Neuron (in vitro differentiated cells): Measurements from ENCODE around the gene KLHL41.

Experiments
- H2AFZ ChIP-seq: one replicate; pipeline ENCODE4 v1.6.1; 2013; ENCODE audit warnings: low read depth, mild to moderate bottlenecking, inconsistent platforms, low read length, moderate library complexity
- H3K27me3 ChIP-seq: one replicate; pipeline ENCODE4 v1.6.1; 2013; ENCODE audit warnings: low read length; ENCODE audit not compliant: insufficient read depth
- H3K36me3 ChIP-seq: one replicate; pipeline ENCODE4 v1.6.1; 2013; ENCODE audit warnings: low read length; ENCODE audit not compliant: insufficient read depth
- H3K4me1 ChIP-seq: one replicate; pipeline ENCODE4 v1.6.1; 2013; ENCODE audit warnings: low read length; ENCODE audit not compliant: insufficient read depth
- H3K4me3 ChIP-seq: 2 replicates; pipeline ENCODE4 v1.5.1; 2013; ENCODE audit warnings: mild to moderate bottlenecking, low read length, moderate library complexity
- H3K9me3 ChIP-seq: one replicate; pipeline ENCODE4 v1.6.1; 2013; ENCODE audit warnings: low read length

KLHL41 gene

DNA sequence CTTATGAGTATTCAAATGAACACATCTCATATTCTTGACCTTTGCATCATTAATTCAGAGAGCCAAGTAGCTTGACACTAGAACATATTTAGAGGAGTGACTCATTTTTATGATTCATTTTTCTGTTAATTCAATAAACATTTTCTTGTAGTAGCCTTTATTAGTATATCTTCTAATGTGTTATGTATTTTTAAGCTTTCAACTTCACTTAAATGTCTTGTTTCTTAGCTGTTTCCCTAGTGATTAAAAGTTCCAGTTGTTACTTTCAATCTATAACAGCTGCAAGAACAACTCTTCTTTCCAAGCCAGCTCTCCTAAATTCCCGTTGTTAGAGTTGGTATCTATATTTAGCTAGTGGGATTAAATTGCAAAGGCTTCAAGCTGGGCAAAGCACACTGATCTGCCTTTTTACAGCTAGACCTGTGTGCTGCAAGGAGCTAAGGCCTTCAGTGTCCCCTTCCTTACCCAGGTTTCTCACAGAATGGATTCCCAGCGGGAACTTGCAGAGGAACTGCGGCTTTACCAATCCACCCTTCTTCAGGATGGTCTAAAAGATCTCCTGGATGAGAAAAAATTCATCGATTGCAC, at the start of gene KLHL41:
Gene KLHL41 (plus strand): TSS at position 405 of the 588 bp plus-strand sequence. CDS start 77 bp downstream, at position 482.
- no peak within 1 kb of the TSS for H3K4me3 ChIP-seq
- no peaks in the 10 kb centered on the region for H3K36me3 ChIP-seq
- H3K4me1 ChIP-seq, result peaks cover 5% of the 10 kb centered on the region
- H3K9me3 ChIP-seq, result no peaks in the 10 kb centered on the region
- H3K27me3 ChIP-seq, result no peaks in the 10 kb centered on the region
- no peak within 1 kb of the TSS for H2AFZ ChIP-seq

DNA sequence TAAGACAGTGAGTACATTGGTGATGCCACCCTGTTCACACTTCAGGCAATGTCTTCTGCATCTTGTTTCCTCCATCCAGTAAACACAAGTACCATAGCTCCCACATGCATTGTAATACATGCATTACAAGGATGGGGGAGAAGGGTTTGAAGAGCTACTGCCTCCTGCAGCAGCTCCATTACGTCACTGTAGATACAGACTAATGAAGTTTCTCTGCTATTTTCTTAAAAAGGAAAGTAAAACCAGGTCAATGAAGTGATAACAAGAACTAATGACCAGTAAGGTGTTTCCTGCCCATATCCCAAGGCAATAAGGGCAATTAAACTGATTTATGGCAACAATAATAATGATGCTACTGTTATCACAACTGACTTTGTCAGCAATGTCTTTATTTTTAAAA, 48.4 kb upstream of the KLHL41 start:
- H2AFZ ChIP-seq, result no peak overlapping the region
- H3K27me3 ChIP-seq, result no peaks in the 10 kb centered on the region
- H3K36me3 ChIP-seq, result no peaks in the 10 kb centered on the region
- H3K4me3 ChIP-seq, result no peak overlapping the region
- no peaks in the 10 kb centered on the region for H3K4me1 ChIP-seq
- no peaks in the 10 kb centered on the region for H3K9me3 ChIP-seq

DNA sequence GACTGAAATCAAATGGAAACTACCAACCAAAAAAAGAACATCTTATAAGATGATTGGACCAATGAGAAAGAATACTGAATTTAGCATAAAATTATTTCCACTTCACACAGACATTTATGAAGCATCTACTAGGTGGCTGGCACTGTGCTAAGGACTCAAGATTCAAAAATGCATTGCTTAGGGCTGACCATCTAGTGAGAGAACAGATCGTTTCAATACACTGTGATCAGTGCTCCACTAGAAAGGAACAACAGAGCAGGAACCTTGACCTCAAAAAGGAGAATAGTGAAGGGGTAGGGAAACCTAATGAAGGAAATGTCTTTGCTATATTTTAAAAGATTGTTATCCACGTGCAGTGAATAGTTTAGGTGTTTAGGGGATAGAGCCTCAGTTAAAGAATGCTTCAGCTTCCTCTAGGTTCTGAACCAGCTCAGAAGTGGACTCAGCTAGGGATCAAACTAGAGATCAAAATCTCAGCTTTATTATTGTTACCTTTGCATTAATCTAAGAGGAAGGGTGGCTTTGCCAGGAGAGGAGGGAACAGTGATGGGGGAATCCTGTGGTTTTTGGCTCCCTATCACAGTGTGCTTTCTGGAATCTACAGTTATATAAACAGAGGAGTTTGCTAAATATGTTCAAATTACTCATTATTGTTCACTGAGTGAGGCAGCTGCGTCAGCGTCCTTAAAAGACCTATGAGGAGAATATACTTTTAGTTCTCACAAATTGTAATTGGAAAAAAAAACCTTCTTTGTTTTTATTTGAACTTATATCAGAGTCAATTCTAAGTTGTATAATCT, 46.4 kb upstream of the KLHL41 start:
- no peaks in the 10 kb centered on the region for H3K27me3 ChIP-seq
- no peak overlapping the region for H2AFZ ChIP-seq
- H3K4me3 ChIP-seq, result no peak overlapping the region
- no peaks in the 10 kb centered on the region for H3K4me1 ChIP-seq
- H3K9me3 ChIP-seq, result no peaks in the 10 kb centered on the region
- no peaks in the 10 kb centered on the region for H3K36me3 ChIP-seq

DNA sequence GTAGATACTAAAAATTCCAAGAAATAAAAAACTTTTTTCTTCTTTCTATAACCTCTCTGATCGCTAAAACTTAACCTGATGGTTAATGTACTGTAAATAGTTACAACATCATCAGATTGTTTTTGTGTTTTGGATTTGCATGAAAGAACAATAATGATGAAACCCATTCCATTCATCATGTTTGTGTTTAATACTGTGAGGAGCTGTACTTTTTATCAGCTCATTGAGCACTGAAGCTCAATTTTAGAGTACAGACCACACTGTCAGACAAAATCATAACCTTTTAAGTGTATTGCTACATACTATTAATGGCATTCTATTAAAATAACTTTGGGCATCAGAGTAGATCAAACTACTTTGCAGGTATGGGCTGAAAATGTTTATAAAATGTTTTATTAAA, 45.0 kb upstream of the KLHL41 start:
- H2AFZ ChIP-seq, result no peak overlapping the region
- no peaks in the 10 kb centered on the region for H3K27me3 ChIP-seq
- H3K4me3 ChIP-seq, result no peak overlapping the region
- no peaks in the 10 kb centered on the region for H3K36me3 ChIP-seq
- H3K9me3 ChIP-seq, result no peaks in the 10 kb centered on the region
- H3K4me1 ChIP-seq, result no peaks in the 10 kb centered on the region

DNA sequence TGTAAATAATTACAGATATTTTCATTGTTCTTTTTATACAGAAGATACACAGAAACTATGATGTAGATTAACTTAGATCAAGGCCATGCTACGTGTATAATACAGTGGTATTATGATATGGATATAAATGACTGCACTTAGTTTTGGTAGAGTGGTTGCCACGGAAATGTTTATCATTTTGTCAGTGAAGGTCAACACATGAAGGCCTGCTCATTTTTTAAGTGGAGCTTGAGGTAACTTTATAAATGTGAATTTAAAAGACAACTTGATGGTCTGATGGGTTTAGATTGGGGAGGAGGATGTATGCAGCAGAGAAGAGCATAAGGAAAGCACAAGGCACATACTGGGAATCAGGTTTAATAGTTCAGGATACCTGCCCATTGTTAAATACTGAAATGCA, 44.6 kb upstream of the KLHL41 start:
- Histone ChIP-seq H3K4me3 (no peak overlapping the region), H3K36me3 (no peaks in the 10 kb centered on the region), H3K27me3 (no peaks in the 10 kb centered on the region), H2AFZ (no peak overlapping the region), H3K9me3 (no peaks in the 10 kb centered on the region), H3K4me1 (no peaks in the 10 kb centered on the region)

DNA sequence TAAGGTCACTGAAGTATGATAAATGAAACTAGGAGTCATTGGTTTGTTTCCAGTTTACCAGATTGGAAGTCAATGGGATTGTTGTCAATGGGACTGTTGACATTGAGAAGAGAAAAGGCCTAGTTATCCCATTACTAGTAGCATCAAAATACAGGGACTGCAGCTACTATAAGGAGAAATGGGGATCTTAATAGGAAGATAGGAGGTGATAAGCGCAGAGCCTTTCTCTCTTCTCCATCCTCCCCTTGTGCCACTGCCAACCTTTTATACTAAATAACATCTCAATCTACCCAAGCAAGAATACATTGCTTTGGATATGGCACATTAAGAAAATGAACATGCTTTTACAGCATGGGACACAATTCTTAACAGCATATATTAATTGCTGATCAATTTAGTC, 40.7 kb upstream of the KLHL41 start:
- no peak overlapping the region for H2AFZ ChIP-seq
- no peaks in the 10 kb centered on the region for H3K27me3 ChIP-seq
- H3K4me3 ChIP-seq, result no peak overlapping the region
- no peaks in the 10 kb centered on the region for H3K36me3 ChIP-seq
- no peaks in the 10 kb centered on the region for H3K4me1 ChIP-seq
- no peaks in the 10 kb centered on the region for H3K9me3 ChIP-seq

DNA sequence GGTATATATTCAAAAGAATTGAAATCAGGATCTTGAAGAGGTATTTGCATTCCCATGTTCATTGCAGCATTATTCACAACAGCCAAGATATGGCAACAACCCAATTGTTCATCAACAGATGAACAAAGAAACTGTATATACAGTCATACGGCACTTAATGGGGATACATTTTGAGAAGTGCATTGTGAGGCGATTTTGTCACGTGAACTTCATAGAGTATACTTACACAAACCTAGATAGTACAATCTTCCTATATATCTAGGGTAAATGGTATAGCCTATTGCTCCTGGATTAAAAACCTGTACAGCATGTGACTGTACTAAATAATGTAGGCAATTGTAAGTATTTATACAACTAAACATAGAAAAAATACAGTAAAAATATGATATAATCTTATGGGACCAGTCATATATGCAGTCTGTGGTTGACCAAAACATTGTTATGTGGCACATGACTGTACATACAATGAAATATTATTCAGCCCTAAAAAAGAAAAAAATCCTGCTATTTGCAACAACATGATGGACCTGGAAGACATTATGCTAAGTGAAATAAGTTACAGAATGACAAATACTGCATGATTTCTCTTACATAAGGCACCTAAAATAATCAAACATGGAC, 39.4 kb upstream of the KLHL41 start:
- H3K4me1 ChIP-seq, result no peaks in the 10 kb centered on the region
- H3K36me3 ChIP-seq, result no peaks in the 10 kb centered on the region
- H3K4me3 ChIP-seq, result no peak overlapping the region
- no peak overlapping the region for H2AFZ ChIP-seq
- H3K9me3 ChIP-seq, result no peaks in the 10 kb centered on the region
- H3K27me3 ChIP-seq, result no peaks in the 10 kb centered on the region

DNA sequence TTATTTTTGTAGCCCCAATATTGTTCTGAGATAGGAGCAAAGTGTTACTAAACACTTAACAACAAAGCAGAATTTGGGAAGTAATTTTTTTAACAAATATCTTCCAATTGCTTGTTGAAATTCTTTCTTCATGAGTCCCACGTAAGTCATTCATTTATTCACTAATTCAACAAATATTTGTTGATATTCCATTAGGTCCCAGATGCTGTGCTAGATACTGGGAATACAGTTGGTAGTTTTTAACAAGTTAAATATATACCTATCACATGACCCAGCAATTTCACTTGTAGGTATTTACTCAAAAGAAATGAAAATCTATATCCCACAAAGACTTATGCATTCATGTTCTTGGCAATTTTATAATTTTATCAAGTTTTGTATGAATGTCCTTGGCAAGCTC, 37.3 kb upstream of the KLHL41 start:
- Histone ChIP-seq H3K4me1 (no peaks in the 10 kb centered on the region), H3K36me3 (no peaks in the 10 kb centered on the region), H3K27me3 (no peaks in the 10 kb centered on the region), H3K9me3 (no peaks in the 10 kb centered on the region), H3K4me3 (no peak overlapping the region), H2AFZ (no peak overlapping the region)

DNA sequence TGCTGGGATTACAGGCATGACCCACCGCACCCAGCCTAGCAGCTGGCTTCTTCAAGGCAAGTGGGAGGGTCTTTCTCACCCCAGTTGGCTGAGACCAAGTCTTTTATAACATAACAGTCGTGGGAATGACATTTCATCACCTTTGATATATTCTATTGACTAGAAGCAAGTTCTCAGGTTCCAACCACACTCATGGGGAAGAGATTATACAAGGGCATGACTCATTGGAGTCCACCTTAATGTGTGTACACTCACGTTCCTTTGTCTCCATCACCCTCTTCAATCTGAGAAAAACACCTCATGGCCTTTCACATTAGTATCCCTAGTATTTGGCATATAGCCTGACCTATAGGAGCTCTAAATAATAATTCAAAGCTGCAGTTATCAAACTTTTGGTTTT, 33.0 kb upstream of the KLHL41 start:
- Histone ChIP-seq H3K27me3 (no peaks in the 10 kb centered on the region), H3K4me1 (peaks cover 7% of the 10 kb centered on the region), H3K9me3 (no peaks in the 10 kb centered on the region), H2AFZ (no peak overlapping the region), H3K36me3 (no peaks in the 10 kb centered on the region), H3K4me3 (no peak overlapping the region)

DNA sequence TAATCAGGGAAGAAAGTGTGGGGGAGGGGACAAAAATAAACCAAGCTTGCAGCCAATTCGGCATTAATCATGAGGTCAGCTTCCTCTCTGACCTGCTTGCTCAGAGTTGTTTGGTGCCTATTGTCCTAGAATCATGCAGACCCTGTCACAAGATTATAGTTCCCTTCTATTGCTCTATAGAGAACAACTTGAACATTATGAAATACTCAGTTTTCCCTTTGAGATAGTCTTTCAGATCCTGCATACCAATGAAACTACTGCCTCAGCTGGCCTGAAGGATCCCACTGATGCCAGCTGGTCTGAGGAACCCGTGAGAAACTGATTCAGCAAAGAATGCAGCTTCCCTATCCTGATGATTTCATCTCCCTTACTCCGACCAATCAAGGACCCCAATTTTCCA, 31.2 kb upstream of the KLHL41 start:
- Histone ChIP-seq H3K4me3 (no peak overlapping the region), H3K4me1 (peaks cover 7% of the 10 kb centered on the region)

DNA sequence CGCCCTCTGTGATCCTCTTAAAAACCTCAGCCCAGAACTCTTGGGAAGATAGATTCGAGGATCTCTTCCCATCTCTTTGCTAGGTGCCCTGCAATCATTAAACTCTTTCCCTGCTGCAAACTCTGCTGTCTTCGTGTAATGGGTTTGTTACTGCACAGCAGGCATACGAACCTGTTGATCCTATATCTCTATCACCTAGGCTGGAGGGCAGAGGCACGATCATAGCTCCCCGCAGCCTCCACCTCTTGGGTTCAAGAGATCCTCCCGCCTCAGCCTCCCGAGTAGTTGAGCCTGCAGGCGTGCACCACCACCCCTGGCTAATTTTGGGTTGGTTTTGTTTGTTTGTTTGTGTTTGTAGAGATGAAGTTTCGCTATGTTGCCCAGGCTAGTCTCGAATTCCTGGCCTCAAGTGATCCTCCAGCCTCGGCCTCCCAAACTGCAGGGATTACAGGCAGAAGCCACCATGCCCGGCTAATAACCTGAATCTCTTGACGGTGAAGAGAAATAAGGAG, 30.7 kb upstream of the KLHL41 start:
- Histone ChIP-seq H3K27me3 (no peaks in the 10 kb centered on the region), H3K36me3 (peaks cover 14% of the 10 kb centered on the region), H2AFZ (peak overlapping the region; percentile 75), H3K4me3 (peak overlapping the region; percentile 50), H3K9me3 (no peaks in the 10 kb centered on the region), H3K4me1 (peaks cover 7% of the 10 kb centered on the region)

More for the DNA sequence above, 31.2 kb upstream of the KLHL41 start:
- Histone ChIP-seq H3K36me3 (peaks cover 10% of the 10 kb centered on the region), H3K27me3 (no peaks in the 10 kb centered on the region), H2AFZ (no peak overlapping the region), H3K9me3 (no peaks in the 10 kb centered on the region)

DNA sequence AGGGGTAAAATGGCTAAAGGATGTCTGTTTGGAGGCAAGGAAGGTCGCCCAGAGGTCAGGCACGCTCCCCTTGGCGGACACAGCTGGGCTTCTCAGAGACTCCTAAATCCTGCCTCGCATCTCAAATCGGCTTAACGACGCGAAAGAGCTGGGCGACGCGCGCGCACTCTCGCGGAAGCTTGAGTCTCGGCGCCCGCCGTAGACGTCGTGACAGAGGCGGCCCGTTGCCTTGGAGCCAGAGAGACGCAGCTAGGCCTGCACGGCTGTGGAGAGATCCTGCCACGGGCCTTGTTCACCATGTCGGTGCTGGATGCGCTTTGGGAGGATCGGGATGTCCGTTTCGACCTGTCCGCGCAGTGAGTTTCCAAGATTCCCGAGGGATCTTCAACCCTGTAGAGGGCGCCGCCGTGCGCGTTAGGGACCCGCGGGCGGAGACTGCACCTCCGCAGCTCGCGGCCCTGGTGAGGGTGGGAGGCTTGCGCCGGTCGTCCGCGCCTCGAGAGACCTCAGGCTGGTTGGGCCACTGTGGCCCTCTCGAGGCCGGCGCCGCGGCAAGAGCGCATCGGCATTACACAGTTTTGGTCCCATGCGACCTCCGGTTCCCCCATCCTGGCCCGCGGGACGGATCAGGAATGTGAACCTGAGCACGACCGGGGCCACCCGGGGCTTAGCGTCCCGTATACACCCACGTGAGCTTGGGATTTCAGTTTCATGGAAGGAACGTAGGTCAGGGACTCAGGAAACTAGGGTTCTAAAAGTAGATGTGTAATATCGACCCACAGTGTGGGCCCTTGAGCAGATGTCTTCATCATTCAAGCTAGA, 30.0 kb upstream of the KLHL41 start, which contains the start of gene BBS5:
Gene BBS5 (plus strand): TSS at position 238 of the 822 bp plus-strand sequence. CDS start 60 bp downstream, at position 298.
- H3K4me3 ChIP-seq, result peak within 1 kb of the TSS; percentile 50
- no peaks in the 10 kb centered on the region for H3K27me3 ChIP-seq
- H3K9me3 ChIP-seq, result no peaks in the 10 kb centered on the region
- peaks cover 15% of the 10 kb centered on the region for H3K36me3 ChIP-seq
- peak within 1 kb of the TSS; percentile 75 for H2AFZ ChIP-seq
- peaks cover 7% of the 10 kb centered on the region for H3K4me1 ChIP-seq
